GM18508 (cell line): ENCODE data around the gene HYI.

Experiments used
- ATAC-seq: cut with Tn5 transposase; IDR thresholded peaks from one replicate; pipeline ENCODE4 v1.9.1; 2021; ENCODE audit warnings: moderate number of reproducible peaks; ENCODE audit not compliant: insufficient read depth, unreplicated experiment

HYI gene

GRCh38 chr1:43405219-43405875 lies 48.4 kb downstream of the HYI start:
- ATAC-seq, result no peak

- no peak for ATAC-seq
These were observed 49.4 kb downstream of the HYI start for GRCh38 chr1:43404353-43404752.

GRCh38 chr1:43402089-43402865 lies 51.5 kb downstream of the HYI start:
- no peak for ATAC-seq
